ACHN (cell line): ENCODE measurements around the gene PCDHA9.
"Not testable (repeated sequence)": the region's sequence is repeated elsewhere in the genome, so short reads cannot be mapped to it uniquely, and the experiment has no call there.

Source experiments
- DNase-seq: peaks from one replicate; pipeline ENCODE4 v3.0.0-alpha.2; 2015
- in situ Hi-C: cut with HindIII; loops from 2 replicates; pipeline ENCODE4 v1.10.0; 2017; ENCODE audit warnings: low sequenced_read_pairs, low pct_ligation_motif_present, low pct_unique_long_range_greater_than_20kb

PCDHA9 gene

DNA sequence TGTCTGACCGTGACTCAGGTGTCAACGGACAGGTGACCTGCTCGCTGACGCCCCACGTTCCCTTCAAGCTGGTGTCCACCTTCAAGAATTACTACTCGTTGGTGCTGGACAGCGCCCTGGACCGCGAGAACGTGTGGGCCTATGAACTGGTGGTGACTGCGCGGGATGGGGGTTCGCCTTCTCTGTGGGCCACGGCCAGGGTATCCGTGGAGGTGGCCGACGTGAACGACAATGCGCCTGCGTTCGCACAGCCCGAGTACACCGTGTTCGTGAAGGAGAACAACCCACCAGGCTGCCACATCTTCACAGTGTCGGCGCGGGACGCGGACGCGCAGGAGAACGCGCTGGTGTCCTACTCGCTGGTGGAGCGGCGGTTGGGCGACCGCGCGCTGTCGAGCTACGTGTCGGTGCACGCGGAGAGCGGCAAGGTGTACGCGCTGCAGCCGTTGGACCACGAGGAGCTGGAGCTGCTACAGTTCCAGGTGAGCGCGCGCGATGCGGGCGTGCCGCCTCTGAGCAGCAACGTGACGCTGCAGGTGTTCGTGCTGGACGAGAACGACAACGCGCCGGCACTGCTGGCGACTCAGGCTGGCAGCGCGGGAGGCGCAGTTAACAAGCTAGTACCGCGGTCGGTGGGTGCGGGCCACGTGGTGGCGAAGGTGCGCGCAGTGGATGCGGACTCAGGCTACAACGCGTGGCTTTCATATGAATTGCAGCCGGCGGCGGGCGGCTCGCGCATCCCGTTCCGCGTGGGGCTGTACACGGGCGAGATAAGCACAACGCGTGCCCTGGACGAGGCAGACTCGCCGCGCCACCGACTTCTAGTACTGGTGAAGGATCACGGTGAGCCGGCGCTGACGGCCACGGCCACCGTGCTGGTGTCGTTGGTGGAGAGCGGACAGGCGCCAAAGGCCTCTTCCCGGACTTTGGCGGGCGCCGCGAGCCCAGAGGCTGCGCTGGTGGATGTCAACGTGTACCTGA is 22.3 kb downstream of the PCDHA9 start:
- in situ Hi-C loops, result no loop called here
- no peak for DNase-seq

DNA sequence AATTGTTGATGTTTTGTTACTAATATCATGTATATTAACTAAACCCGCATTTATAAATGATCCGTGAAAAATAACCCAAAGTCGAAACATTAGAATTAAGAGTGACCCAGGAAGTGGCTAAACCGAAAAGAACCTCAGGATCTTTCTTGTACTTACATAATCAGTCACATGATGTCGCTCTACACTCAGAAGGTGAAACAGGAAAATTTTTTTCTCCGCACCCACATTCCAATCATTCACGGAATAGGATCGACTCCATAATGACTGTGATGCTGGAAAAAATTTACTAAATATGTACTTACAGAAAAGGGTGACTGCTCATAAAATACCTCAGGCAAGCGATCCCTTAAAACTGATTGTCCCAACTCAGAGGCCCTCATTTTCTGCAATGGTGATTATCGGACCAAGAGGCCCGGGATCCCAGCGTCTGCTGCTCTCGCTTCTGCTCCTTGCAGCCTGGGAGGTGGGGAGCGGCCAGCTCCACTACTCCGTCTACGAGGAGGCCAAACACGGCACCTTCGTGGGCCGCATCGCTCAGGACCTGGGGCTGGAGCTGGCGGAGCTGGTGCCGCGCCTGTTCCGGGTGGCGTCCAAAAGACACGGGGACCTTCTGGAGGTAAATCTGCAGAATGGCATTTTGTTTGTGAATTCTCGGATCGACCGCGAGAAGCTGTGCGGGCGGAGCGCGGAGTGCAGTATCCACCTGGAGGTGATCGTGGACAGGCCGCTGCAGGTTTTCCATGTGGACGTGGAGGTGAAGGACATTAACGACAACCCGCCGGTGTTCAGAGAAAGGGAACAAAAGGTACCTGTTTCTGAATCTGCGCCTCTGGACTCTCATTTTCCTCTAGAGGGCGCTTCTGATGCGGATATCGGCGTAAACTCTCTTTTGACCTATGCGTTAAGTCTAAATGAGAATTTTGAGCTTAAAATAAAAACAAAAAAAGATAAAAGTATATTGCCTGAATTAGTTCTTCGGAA is 27.2 kb downstream of the PCDHA9 start, which contains the start of gene PCDHA12:
Gene PCDHA12 (plus strand): TSS at position 224 of the 981 bp plus-strand sequence. CDS start 165 bp downstream, at position 389.
- in situ Hi-C loops, result no loop called here

GRCh38 chr5:140876541-140877261 is 28.5 kb downstream of the PCDHA9 start:
- DNase-seq, in situ Hi-C loops: not testable (repeated sequence)

More for the DNA sequence above, 27.2 kb downstream of the PCDHA9 start, which contains the start of gene PCDHA12:
- no peak for DNase-seq

DNA sequence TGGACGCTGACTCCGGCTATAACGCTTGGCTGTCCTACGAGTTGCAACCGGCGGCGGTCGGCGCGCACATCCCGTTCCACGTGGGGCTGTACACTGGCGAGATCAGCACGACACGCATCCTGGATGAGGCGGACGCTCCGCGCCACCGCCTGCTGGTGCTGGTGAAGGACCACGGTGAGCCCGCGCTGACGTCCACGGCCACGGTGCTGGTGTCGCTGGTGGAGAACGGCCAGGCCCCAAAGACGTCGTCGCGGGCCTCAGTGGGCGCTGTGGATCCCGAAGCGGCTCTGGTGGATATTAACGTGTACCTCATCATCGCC is 29.0 kb downstream of the PCDHA9 start:
- in situ Hi-C loops, result no loop called here
- DNase-seq, result no peak

GRCh38 chr5:140881889-140882590 is 33.9 kb downstream of the PCDHA9 start, which contains the start of gene PCDHA13:
Gene PCDHA13, plus strand, starts transcription at chr5:140882124. Its CDS starts 145 bp downstream, at chr5:140882269.
- DNase-seq, result no peak
- in situ Hi-C loops, result no loop called here

GRCh38 chr5:140882591-140882899 is 34.4 kb downstream of the PCDHA9 start:
- in situ Hi-C loops, result no loop called here
- no peak for DNase-seq

GRCh38 chr5:140883373-140883772 is 35.2 kb downstream of the PCDHA9 start:
- in situ Hi-C loops, result no loop called here
- DNase-seq, result no peak

DNA sequence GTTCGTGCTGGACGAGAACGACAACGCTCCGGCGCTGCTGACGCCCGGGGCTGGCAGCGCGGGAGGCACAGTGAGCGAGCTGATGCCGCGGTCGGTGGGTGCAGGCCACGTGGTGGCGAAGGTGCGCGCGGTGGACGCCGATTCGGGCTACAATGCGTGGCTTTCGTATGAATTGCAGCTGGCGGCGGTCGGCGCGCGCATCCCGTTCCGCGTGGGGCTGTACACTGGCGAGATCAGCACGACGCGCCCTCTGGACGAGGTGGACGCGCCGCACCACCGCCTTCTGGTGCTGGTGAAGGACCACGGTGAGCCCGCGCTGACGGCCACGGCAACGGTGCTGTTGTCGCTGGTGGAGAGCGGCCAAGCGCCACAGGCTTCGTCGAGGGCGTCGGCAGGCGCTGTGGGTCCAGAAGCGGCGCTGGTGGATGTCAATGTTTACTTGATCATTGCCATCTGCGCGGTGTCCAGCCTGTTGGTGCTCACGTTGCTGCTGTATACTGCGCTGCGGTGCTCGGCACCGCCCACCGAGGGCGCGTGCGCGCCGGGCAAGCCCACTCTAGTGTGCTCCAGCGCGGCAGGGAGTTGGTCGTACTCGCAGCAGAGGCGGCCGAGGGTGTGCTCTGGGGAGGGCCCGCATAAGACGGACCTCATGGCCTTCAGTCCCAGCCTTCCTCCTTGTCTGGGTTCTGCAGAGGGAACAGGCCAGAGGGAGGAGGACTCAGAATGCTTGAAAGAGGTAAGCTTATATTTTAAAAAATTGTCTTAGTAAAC is 35.9 kb downstream of the PCDHA9 start:
- in situ Hi-C loops, result no loop called here

More for the DNA sequence above, 35.9 kb downstream of the PCDHA9 start:
- DNase-seq, result no peak
